Fibroblast of lung (primary cell): Measurements from ENCODE around the gene SLTM.

Experiments
- CTCF ChIP-seq, 2 donors: IDR thresholded peaks in 1 of 2; conservative IDR thresholded peaks in 1 of 2; 1 replicate in 1 of 2; 2 replicates in 1 of 2; pipeline ENCODE4 v1.5.1; 2011 to 2012; ENCODE audit warnings: low read length in 2 of 2, control low read depth in 1 of 2, inconsistent platforms in 1 of 2, low read depth in 1 of 2, mild to moderate bottlenecking in 1 of 2
- EZH2 ChIP-seq: IDR thresholded peaks from 2 replicates; pipeline ENCODE4 v1.5.1; 2012; ENCODE audit warnings: low read length, control low read depth, mild to moderate bottlenecking; ENCODE audit errors: missing control alignments

- no peak for TF ChIP-seq EZH2
- TF ChIP-seq CTCF (conservative IDR thresholded peaks at IDR 0.05 in 1 of 2, IDR thresholded peaks at IDR 0.05 in 1 of 2; ENCODE audit: low read depth in 1 of 2, low read length in 2 of 2), result no peak
These were observed 10.2 kb downstream of the SLTM start for GRCh38 chr15:58923284-58923683.
